Gastroesophageal sphincter (tissue), 4 donors: ENCODE data around the gene CNNM1. TPM values are rescaled to one million over a fixed set of nuclear protein-coding genes. Genes with fewer than 3 reads are reported as not detected.

ENCODE experiments used
- ATAC-seq: fragments of 150-250 bp; one replicate; pipeline ENCODE4 v1.9.1; 2016; ENCODE audit warnings: mild to moderate bottlenecking, moderate library complexity
- H3K27ac ChIP-seq, 4 donors: fragments of 200-600 bp; sonication (generic) in 3 of 4; 1 replicate in 3 of 4; 2 replicates in 1 of 4; pipeline ENCODE4 v1.5.1; 2016 to 2019
- H3K27me3 ChIP-seq: fragments of 200-600 bp; sonication (generic); one replicate; pipeline ENCODE4 v1.5.1; 2019
- H3K36me3 ChIP-seq, 2 donors: fragments of 200-600 bp; sonication (generic); one replicate each; pipeline ENCODE4 v1.5.1; 2019; ENCODE audit warnings: control low read depth in 1 of 2
- H3K4me1 ChIP-seq, 3 donors: fragments of 200-600 bp; sonication (generic); 1 replicate in 2 of 3; 2 replicates in 1 of 3; pipeline ENCODE4 v1.5.1; 2016 to 2019; ENCODE audit warnings: control low read depth in 2 of 3
- H3K4me3 ChIP-seq, 2 donors: fragments of 200-600 bp; sonication (generic); one replicate each; pipeline ENCODE4 v1.5.1; 2019; ENCODE audit warnings: mild to moderate bottlenecking in 1 of 2, moderate library complexity in 1 of 2
- H3K9me3 ChIP-seq, 3 donors: fragments of 200-600 bp; sonication (generic); one replicate each; pipeline ENCODE4 v1.5.1; 2017 to 2019; ENCODE audit warnings: control low read depth in 2 of 3
- EP300 ChIP-seq: sonication (generic); formaldehyde crosslinking; IDR thresholded peaks from one replicate; pipeline ENCODE4 v1.6.1; 2017; ENCODE audit warnings: antibody characterized with exemption, mild to moderate bottlenecking
- POLR2A ChIP-seq, 2 donors: fragments of 450-650 bp; IDR thresholded peaks; one replicate each; pipeline ENCODE4 v1.6.1; 2017; ENCODE audit warnings: antibody characterized with exemption in 2 of 2, mild to moderate bottlenecking in 2 of 2, moderate library complexity in 1 of 2
- POLR2AphosphoS5 ChIP-seq: sonication (generic); formaldehyde crosslinking; IDR thresholded peaks from one replicate; pipeline ENCODE4 v1.6.1; 2017; ENCODE audit warnings: antibody characterized with exemption
- WGBS, 2 donors: methylation state at CpG; one replicate each; pipeline ENCODE4 v1.1.5; 2018; ENCODE audit warnings: low coverage in 1 of 2; 5-methylcytosine and 5-hydroxymethylcytosine counted together
- total RNA-seq, 4 donors: library from RNA; depleted of rRNA; stranded (reverse); fragments of >200 nt; gene quantifications; one replicate each; pipeline ENCODE4 v1.1.0, GENCODE V29; 2016
- TF ChIP-seq, protein P1 (sequence below), 4 experiments: fragments of 200-600 bp in 2 of 4; fragments of 450-650 bp in 2 of 4; sonication (generic) in 1 of 4; IDR thresholded peaks; one replicate each; pipeline ENCODE4 v1.5.1; 2017 to 2019; ENCODE audit warnings: antibody characterized with exemption in 4 of 4, mild to moderate bottlenecking in 2 of 4, moderate library complexity in 2 of 4

The CNNM1 gene
- total RNA-seq, 4 donors from 2014 or later: 1.9 to 3.1 (median 3.0) TPM

DNA sequence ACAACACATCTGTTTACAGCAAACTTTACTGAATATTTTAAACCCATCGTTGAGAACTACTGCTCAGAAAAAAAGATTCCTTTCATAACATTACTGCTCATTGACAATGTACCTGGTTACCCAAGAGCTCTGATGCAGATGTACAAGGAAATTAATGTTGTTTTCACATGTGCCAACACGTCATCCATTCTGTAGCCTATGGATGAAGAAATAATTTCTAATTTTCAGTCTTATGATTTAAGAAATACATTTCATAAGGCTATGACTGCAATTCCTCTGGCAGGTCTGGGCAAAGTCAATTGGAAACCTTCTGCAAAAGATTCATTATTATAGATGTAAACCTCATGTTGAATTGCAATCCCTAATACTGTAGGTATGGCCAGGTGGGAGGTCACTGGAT lies 16.7 kb upstream of the CNNM1 start:
- Histone ChIP-seq H3K4me1 (no peaks in the 10 kb centered on the region), H3K27me3 (peaks cover 11% of the 10 kb centered on the region), H3K27ac (no peak overlapping the region), H3K9me3 (peaks cover 0 to 36% (median 0%) of the 10 kb centered on the region in 3 donors), H3K4me3 (no peak overlapping the region), H3K36me3 (no peaks in the 10 kb centered on the region)
- WGBS, 2 donors: 83 to 88% methylated on average over 2 of the region's 2 CpGs
- ATAC-seq: no peak
- TF ChIP-seq, protein P1, sequence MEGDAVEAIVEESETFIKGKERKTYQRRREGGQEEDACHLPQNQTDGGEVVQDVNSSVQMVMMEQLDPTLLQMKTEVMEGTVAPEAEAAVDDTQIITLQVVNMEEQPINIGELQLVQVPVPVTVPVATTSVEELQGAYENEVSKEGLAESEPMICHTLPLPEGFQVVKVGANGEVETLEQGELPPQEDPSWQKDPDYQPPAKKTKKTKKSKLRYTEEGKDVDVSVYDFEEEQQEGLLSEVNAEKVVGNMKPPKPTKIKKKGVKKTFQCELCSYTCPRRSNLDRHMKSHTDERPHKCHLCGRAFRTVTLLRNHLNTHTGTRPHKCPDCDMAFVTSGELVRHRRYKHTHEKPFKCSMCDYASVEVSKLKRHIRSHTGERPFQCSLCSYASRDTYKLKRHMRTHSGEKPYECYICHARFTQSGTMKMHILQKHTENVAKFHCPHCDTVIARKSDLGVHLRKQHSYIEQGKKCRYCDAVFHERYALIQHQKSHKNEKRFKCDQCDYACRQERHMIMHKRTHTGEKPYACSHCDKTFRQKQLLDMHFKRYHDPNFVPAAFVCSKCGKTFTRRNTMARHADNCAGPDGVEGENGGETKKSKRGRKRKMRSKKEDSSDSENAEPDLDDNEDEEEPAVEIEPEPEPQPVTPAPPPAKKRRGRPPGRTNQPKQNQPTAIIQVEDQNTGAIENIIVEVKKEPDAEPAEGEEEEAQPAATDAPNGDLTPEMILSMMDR (IDR thresholded peaks at IDR 0.05): no peak
- TF ChIP-seq POLR2AphosphoS5 (no peak), EP300 (no peak), POLR2A (IDR thresholded peaks at IDR 0.05) (no peak)

DNA sequence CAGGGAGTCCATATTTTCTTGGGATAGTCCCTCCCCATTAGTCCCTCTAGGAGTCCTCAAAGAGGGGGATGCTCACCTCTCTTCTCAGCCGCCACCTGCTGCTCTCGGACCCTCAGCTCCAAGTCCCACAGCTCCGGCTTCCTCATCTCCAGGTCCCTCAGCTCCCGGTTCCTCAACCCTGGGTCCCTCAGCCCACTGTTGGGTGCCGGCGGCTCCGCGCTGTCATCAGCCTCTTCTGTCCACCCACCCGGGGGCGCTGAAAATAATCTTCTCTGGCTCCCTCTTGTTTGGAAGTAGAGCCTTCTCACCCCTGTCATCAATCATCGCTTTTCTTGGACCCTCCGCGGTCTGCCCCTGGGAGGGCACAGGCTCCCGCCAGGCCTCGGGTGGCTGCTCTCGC lies 13.3 kb upstream of the CNNM1 start:
- TF ChIP-seq EP300: no peak
- TF ChIP-seq POLR2AphosphoS5: no peak
- no peak for TF ChIP-seq POLR2A (IDR thresholded peaks at IDR 0.05)
- TF ChIP-seq, protein P1 (IDR thresholded peaks at IDR 0.05): no peak
- Histone ChIP-seq H3K36me3 (no peaks in the 10 kb centered on the region), H3K27ac (no peak overlapping the region), H3K9me3 (peaks cover 0 to 12% (median 0%) of the 10 kb centered on the region in 3 donors), H3K27me3 (peaks cover 11% of the 10 kb centered on the region), H3K4me1 (no peaks in the 10 kb centered on the region), H3K4me3 (no peak overlapping the region)
- WGBS, 2 donors: 100% methylated on average over 4 to 10 of the region's 16 CpGs
- no peak for ATAC-seq

DNA sequence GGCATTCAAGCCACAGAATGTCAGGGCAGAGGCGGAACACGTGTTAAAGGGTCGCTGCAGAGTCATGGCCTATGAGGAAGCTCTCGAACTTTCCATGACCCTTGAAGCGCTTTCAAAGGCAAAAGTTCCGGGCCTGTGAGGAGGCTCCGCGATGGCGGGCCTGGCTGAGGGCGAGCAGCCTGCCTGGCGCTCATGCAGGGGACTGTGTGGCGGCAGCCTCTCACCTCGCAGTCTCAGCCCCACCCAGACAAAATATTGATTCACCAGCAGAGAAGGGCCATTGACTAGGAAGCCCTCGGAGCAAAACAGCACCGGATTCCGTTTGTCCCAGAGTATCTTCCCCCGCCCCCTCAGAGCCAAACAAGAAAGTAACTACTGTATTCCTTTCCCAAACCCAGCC lies 12.8 kb upstream of the CNNM1 start:
- peaks cover 0 to 12% (median 0%) of the 10 kb centered on the region in 3 donors for H3K9me3 ChIP-seq
- no CpG with 5 or more reads among the region's 17 CpGs for WGBS, 2 donors
- no peak for ATAC-seq

DNA sequence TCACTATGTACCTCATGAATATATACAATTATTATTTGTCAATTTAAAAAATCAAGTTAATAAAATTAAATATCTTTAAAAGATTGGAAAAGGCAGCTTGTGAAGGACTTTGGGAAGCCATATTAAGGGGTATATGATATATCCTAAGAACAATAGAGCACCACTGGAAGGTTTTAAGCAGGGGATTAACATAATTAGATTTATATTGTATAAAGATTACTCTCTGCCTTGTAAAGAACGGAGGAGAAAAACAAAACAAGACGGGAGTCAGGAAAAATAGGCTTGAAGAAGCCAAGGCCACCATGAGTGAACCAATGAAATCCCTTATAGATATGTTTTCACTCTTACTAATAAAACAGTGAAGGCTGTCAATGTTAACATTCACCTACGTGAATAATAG lies 11.1 kb upstream of the CNNM1 start:
- no peaks in the 10 kb centered on the region for H3K36me3 ChIP-seq
- WGBS, 2 donors: 84 to 100% methylated on average over 1 to 3 of the region's 3 CpGs
- H3K27ac ChIP-seq: no peak overlapping the region
- TF ChIP-seq, protein P1 (IDR thresholded peaks at IDR 0.05): no peak
- TF ChIP-seq POLR2A (IDR thresholded peaks at IDR 0.05) (no peak), EP300 (no peak), POLR2AphosphoS5 (no peak)
- no peak overlapping the region for H3K4me3 ChIP-seq
- H3K4me1 ChIP-seq: no peaks in the 10 kb centered on the region
- H3K27me3 ChIP-seq: peaks cover 15% of the 10 kb centered on the region
- no peak for ATAC-seq
- H3K9me3 ChIP-seq: no peaks in the 10 kb centered on the region

More for the DNA sequence above, 12.8 kb upstream of the CNNM1 start:
- TF ChIP-seq, protein P1 (IDR thresholded peaks at IDR 0.05): no peak
- no peak for TF ChIP-seq EP300
- TF ChIP-seq POLR2A (IDR thresholded peaks at IDR 0.05): no peak
- Histone ChIP-seq H3K36me3 (no peaks in the 10 kb centered on the region), H3K27ac (no peak overlapping the region), H3K4me1 (no peaks in the 10 kb centered on the region), H3K27me3 (peaks cover 11% of the 10 kb centered on the region), H3K4me3 (no peak overlapping the region)

DNA sequence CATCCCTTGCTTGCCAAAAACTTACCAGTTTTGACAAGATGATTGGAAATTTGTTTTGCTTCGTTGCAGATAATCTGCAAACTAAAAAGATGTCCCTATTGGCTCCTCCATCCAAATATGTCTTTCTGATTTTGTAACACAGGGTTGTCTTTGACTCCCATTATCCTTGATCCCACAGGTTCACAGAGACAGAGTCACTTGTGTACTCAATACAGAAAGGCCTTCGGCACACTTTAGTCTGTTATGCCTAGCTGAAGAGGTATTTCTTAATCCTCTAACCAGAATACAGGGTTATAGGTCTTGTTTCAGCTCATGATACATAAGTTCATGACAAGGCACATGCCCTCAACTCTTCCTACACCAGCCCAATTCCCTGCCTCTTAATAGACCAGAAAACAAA lies 10.7 kb upstream of the CNNM1 start:
- no peak overlapping the region for H3K4me3 ChIP-seq
- no peak overlapping the region for H3K27ac ChIP-seq
- peaks cover 15% of the 10 kb centered on the region for H3K27me3 ChIP-seq
- H3K36me3 ChIP-seq: no peaks in the 10 kb centered on the region
- ATAC-seq: no peak
- H3K4me1 ChIP-seq: no peaks in the 10 kb centered on the region
- H3K9me3 ChIP-seq: no peaks in the 10 kb centered on the region
- no peak for TF ChIP-seq POLR2AphosphoS5
- no peak for TF ChIP-seq EP300
- TF ChIP-seq, protein P1 (IDR thresholded peaks at IDR 0.05): no peak
- TF ChIP-seq POLR2A (IDR thresholded peaks at IDR 0.05): no peak
- 73 to 96% methylated on average over 2 of the region's 2 CpGs for WGBS, 2 donors
